Measurements from ENCODE around the gene EIF2A. TPM values are rescaled to one million over a fixed set of nuclear protein-coding genes. Genes with fewer than 3 reads are reported as not detected.

EIF2A gene
- total RNA-seq, 2 donors from 2014 or later, result 77.2 to 81.9 TPM

DNA sequence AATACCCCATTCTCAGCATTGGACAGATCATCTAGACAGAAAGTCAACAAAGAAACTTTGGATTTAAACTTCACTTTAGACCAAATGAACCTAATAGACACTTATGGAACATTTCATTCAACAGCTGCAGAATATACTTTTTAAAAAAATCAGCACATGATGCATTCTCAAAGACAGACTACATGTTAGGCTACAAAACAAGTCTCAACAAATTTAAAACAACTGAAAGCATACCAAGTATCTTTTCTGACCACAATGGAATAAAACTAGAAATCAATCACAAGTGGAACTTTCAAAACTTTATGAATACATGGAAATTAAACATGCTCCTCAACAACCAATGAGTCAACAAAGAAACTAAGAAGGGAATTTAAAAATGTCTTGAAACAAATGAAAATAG lies 38.2 kb upstream of the EIF2A start:
- no peak overlapping the region for H3K4me3 ChIP-seq
- no peak overlapping the region for H3K9ac ChIP-seq (ENCODE audit: low read depth in 2 of 2, low read length in 2 of 2)
- DNase-seq, result no peak
- no peaks in the 10 kb centered on the region for H3K27me3 ChIP-seq
- no peaks in the 10 kb centered on the region for H3K9me3 ChIP-seq
- TF ChIP-seq CTCF (IDR thresholded peaks at IDR 0.05), result no peak
- no peaks in the 10 kb centered on the region for H3K36me3 ChIP-seq
- no peak overlapping the region for H3K27ac ChIP-seq
- intact Hi-C loops (cut with DNase I), result no loop called here
- no peaks in the 10 kb centered on the region for H3K4me1 ChIP-seq

DNA sequence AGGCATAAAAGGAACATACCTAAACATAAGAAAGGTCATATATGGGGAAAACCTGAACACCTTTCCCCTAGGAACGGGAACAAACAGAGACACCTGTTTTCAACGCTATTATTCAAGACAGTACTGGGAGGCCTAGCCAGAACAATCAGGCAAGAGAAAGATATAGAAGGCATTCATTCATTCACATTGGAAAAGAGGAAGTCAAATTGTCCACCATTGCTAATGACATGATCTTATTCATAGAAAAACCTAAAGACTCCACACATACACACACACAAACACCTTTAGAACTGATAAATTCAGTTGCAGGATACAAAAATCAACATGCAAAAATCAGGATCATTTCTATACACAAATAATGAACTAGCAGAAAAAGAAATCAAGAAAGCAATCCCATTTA lies 36.8 kb upstream of the EIF2A start:
- Histone ChIP-seq H3K9ac (ENCODE audit: low read depth in 2 of 2, low read length in 2 of 2) (no peak overlapping the region), H3K4me1 (no peaks in the 10 kb centered on the region)
- DNase-seq, result no peak

GRCh38 chr3:150511122-150511821 lies 35.3 kb upstream of the EIF2A start:
- intact Hi-C loops (cut with DNase I), result no loop called here
- no peak overlapping the region for H3K27ac ChIP-seq

More for the DNA sequence above, 36.8 kb upstream of the EIF2A start:
- Histone ChIP-seq H3K9me3 (no peaks in the 10 kb centered on the region), H3K27me3 (no peaks in the 10 kb centered on the region), H3K36me3 (no peaks in the 10 kb centered on the region), H3K27ac (no peak overlapping the region), H3K4me3 (no peak overlapping the region)
- intact Hi-C loops (cut with DNase I), result no loop called here
- TF ChIP-seq CTCF (IDR thresholded peaks at IDR 0.05), result no peak

GRCh38 chr3:150515210-150515609 lies 31.4 kb upstream of the EIF2A start:
- intact Hi-C loops (cut with DNase I), result no loop called here

More at GRCh38 chr3:150511122-150511821, 35.3 kb upstream of the EIF2A start:
- H3K36me3 ChIP-seq, result no peaks in the 10 kb centered on the region
- no peaks in the 10 kb centered on the region for H3K4me1 ChIP-seq
- no peaks in the 10 kb centered on the region for H3K27me3 ChIP-seq
- no peak for TF ChIP-seq CTCF (IDR thresholded peaks at IDR 0.05)
- no peak overlapping the region for H3K4me3 ChIP-seq
- no peak for DNase-seq
- no peak overlapping the region for H3K9ac ChIP-seq (ENCODE audit: low read depth in 2 of 2, low read length in 2 of 2)
- no peaks in the 10 kb centered on the region for H3K9me3 ChIP-seq

DNA sequence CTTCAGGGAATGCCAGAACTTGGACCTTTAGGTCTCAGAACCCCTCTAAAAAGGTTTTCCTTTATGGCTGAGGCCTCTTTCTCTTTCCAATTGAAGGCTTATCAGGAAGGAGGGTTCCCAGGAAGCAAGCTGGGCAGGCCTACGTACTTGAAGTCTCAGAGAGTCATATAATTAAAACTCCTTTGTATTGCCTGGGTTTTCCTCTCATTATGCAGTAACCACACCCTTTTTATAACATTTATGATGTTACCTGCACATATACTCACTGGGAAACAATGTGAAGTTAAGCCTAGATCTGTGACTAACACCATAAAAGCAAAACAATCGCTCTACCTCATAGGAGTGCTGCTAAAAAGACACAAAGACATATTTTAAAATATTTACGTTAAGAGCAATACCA lies 27.6 kb upstream of the EIF2A start:
- Histone ChIP-seq H3K9ac (ENCODE audit: low read depth in 2 of 2, low read length in 2 of 2) (peak overlapping the region in 1 of 2 donors; percentile 58), H3K4me1 (no peaks in the 10 kb centered on the region), H3K4me3 (no peak overlapping the region), H3K27ac (peak overlapping the region; percentile 75), H3K27me3 (no peaks in the 10 kb centered on the region), H3K9me3 (no peaks in the 10 kb centered on the region), H3K36me3 (no peaks in the 10 kb centered on the region)
- intact Hi-C loops (cut with DNase I), result no loop called here
- no peak for TF ChIP-seq CTCF (IDR thresholded peaks at IDR 0.05)
- DNase-seq, result peak; percentile 62

More at GRCh38 chr3:150515210-150515609, 31.4 kb upstream of the EIF2A start:
- Histone ChIP-seq H3K4me3 (no peak overlapping the region), H3K9ac (ENCODE audit: low read depth in 2 of 2, low read length in 2 of 2) (no peak overlapping the region), H3K4me1 (no peaks in the 10 kb centered on the region), H3K27me3 (no peaks in the 10 kb centered on the region), H3K36me3 (no peaks in the 10 kb centered on the region), H3K27ac (no peak overlapping the region), H3K9me3 (no peaks in the 10 kb centered on the region)
- DNase-seq, result no peak
- no peak for TF ChIP-seq CTCF (IDR thresholded peaks at IDR 0.05)
